Stimulated activated naive CD8-positive, alpha-beta T cell treated with anti-CD3 and anti-CD28 coated beads, Interleukin-15, Interleukin-2, amounts not matched to agents 100 U/mL and 50 U/mL, for 24 hours (primary cell): Measurements from ENCODE around the gene HS6ST3.
"Not testable (repeated sequence)": the region's sequence is repeated elsewhere in the genome, so short reads cannot be mapped to it uniquely, and the experiment has no call there.

Experiments
- ATAC-seq: fragments of 150-1000 bp; cut with Tn5 transposase; one replicate; pipeline ENCODE4 v1.10.0; 2021
- DNase-seq: peaks from one replicate; pipeline ENCODE4 v3.0.0; 2021

HS6ST3 gene

DNA sequence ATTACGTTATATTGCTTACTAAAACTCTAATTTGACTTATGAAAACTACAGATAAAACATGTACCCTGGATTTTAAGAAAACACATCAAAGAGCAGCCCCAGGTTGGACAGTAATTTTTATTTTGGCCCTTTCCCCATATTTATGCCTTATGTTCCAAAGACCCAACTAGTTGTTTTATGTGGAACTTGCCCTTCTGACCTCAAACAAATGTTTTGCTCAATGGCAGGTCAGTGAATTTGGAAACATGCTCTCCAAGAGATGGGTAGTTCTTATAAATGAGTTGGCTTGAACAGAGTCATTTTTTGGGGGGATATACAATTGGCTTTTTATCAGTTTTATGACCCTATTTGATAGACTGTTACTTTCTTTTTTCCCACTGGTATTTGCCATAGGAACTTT, 360.0 kb downstream of the HS6ST3 start:
- no peak for ATAC-seq

DNA sequence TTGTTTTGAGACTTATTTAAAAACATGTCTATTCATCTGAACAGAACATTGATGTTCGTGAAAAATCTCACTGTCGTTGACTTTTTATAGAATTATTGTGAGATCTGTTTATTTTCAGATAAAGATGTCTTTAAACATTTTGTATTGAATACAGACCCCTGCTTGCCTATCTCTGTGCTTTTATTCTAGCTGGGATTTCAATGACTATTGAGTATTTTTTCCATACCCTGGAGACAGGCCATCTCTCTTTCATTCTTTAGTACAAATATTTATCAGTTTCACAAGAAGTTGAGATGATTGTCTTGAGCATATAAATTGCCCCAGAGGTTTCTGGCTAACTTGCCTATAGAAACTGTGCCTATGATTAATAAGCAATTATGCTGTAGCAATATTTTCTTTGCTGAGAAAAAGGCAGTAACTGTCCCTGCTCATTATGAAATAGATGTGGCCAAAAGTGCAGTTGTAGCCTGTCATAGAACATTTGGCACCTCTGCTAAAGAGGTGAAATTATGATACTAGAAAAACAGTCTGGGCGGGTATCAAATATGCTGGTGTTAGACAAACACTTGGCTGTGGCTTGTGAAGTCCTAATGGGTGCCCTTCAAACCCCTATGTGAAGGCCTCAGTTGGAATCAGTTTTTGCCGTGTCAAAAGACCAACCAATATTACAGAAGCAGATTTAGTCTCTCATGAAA, 360.6 kb downstream of the HS6ST3 start:
- ATAC-seq: no peak
- DNase-seq: no peak

More for the DNA sequence above, 360.0 kb downstream of the HS6ST3 start:
- DNase-seq: no peak

DNA sequence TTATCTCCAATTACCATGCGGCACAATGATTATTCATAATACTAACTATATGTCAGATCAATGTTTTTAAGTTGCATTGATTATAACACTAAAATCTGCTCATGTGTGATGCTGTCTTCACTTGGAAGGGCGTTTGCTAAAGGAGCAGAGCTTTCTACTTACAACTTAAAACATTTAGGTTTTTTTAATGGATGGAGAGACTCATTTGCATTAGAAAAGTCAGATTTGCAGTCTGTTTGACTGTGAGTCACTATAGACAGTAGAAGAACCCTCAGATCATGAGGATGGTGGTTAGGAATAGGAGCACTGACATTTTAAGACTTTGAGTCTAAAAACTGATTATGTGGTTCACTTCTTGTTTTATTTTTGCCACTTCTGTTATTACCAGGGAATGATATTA, 364.6 kb downstream of the HS6ST3 start:
- ATAC-seq (no peak), DNase-seq (no peak)

DNA sequence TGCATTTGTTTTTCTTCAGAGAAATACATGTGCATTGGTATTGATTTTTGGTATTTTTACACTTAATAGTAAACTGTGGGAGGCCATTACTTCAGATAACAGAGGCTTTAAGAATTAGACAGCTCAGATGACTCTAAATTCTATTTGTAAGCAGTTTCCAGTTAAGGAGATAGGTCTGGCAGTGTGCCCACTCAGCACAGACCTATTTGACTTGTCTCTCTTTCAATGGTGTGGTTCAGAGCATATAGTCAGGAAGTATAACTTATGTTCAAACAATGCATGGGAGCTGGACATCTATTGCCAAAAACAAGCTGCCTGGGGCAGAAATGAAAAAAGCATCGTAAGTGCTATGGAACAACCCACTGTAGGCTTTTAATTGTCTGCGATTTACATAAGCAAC, 370.7 kb downstream of the HS6ST3 start:
- ATAC-seq (no peak), DNase-seq (no peak)

DNA sequence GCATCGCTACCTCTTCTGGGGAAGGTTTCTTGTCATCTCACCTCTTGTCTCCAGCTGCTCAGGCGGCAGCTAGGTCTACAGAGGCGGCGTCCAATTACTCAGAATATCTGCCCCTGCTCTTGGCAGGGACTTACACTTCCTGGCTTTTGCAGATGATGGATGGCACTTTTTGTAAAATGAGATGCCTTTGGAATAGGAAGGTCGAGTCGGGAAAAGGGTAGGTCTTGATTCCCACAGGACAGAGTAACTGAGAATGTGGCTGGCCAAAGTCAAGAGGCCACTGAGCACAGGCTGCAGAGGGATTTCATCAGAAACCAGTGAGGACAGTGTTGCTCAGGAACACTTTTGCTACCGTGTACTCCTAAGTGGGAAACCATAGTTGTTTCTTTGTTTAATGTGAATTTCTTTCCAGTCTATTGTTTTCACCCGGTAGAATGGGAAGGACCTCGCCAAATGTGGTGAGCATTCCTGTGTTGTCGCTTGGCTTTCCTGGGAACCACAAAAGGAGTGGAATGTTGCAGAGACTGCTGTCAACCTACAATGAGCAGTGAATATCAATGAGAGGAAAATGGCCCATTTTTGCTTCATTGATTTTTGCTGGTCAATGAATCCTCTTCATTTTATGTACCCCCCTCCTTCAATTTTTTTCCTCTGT, 383.7 kb downstream of the HS6ST3 start:
- ATAC-seq: no peak
- DNase-seq: no peak

DNA sequence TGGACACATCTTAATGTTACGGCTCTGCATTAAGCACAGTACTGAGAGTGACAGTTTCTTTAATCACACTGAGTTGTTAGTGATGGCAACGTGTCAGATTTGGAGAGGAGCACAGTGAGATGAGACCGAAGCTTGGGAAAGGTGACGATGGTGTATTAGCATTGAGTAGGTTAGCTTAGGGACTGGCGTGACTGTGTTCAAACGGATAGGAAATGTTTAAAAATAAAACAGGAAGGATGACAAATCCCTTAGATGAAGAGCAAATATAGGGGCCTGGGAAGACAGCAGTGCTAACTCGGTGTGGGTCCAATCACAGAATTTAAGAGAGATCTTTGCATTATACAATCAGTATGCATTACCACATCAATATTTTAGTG, 384.3 kb downstream of the HS6ST3 start:
- DNase-seq: no peak
- no peak for ATAC-seq

DNA sequence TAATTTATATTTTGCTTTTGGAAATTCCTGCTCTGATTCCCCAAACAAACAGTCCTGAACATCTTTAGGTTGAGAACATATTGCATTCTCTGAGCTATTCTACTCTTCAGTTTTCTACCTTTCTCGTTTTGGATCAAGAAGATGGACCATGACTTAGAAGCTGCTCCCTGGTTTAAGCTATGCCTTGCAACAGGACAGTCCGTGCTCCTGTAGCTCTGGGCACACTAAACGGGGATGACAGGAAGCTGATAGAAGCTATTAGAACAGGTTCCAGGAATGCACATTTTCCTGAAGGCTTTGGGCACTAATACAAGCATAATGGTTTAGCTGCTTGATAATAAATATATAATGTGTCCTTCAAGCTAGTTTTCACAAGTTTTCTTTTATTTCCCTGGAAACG, 385.2 kb downstream of the HS6ST3 start:
- ATAC-seq (no peak), DNase-seq (no peak)

DNA sequence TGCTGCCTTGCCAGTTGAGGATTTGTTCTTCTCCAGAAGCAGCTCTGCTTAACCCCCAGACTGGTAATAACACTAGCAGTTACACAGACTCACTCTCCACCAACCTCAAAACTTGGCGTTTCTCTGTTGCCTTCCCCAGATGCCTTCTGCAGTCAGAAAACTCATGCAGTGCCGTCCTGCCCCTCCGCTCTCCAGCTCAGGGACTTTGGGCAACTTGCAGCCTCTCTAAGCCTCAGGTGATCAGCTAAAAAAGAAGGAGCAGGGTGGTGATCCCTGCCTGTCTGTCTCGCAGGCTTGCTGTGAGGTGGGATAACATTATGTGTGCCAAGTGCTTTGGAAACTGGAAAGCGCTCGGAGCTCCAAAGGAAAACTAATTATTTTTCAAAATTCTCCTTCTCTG, 391.6 kb downstream of the HS6ST3 start:
- ATAC-seq: no peak

DNA sequence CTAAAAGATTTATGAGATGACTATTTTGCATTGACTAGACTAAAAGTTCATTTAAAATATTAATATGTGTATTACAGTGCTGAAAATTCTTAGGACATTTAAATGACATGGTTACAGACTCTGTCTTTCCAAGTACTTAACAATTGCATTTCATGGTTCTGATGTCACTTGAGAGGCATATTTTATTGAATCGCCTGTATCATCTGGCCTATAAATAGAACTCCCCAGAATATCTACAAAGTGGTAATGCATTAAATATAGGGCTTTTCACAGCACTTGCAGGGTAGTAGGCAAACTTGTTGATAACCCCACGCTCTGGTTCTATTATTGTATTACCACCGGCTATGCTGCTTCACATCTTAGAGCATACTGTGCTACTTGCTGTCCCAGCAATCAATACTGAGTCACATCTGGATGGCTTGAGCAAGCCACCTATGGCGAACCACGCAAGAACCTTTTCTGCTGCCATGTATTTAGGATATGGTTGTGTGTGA, 400.6 kb downstream of the HS6ST3 start:
- DNase-seq: no peak
- no peak for ATAC-seq

More for the DNA sequence above, 391.6 kb downstream of the HS6ST3 start:
- no peak for DNase-seq

DNA sequence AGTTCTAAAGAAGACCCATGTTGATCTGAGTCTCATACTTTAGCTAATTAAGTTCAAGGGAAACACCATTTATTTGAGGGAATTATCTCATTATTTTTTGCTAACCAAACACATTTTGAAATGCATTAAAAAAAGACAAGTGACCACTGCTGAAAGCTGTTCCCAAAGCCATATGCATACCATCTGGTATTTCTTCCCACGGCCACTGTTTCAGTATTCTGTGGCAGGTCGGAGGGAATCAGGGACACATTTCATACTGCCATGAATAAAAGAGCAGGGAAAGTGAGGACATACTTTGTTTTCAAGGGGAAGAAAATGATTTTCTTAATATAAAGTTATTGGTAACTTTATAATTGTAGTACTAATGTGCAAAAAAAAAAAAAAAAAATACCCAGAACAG, 401.2 kb downstream of the HS6ST3 start:
- DNase-seq (no peak), ATAC-seq (no peak)

DNA sequence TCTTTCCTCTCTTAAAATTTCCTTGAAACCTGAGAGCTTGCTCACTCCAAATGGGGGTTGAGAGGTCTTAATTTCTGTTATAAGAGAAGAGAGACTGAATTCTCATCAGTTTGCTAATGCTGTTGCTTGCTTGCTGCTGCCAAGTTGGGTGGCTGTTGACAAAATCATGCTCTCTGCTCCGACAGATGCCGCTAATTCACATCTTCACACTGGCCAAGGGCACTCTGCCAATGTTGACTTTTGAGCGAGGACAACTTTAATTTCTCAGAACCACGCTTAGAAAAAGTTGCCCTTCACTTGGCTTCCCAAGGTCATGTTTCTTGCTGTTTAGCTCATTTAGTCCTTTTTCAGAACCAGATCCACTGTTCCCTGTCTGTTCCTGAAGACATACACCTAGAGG, 402.9 kb downstream of the HS6ST3 start:
- no peak for DNase-seq
- no peak for ATAC-seq

DNA sequence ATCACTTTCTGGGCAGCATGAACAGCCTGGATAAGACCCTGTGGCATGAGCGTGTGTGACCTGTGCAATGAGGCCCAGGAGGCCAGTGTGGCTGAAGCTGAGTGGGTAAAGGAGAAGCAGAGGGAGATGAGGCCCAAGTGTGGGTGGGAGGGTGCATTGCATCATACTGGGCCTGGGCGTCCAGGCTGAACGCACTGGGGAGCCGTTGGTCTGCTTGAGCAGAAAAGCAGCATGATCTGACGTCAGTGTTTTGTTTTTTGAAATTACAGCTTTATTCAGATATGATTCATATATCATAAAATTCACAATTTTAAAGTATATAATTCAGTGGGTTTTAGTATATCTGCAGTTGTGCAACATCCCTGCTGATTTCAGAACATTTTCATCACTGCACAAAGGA, 409.7 kb downstream of the HS6ST3 start:
- ATAC-seq (no peak), DNase-seq (no peak)

DNA sequence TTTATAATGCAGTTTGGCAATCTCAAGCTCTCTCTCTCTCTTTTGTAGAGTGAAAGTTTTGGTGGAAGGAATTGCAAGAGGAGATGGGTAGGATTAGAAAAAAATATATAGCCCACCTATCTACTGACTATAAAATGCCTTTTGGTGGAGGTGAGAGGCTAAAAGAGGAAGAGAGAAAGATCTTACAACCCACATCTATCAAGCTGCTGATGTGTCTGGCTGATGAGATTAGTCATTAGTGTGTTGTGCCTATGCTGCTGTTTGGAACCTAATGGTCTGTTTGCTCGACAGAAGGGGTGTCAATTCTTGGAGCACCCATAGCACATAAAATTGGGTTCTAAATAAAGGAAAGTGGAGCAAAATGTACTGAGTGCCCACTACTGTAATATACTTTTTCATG, 411.0 kb downstream of the HS6ST3 start:
- no peak for ATAC-seq
- no peak for DNase-seq

DNA sequence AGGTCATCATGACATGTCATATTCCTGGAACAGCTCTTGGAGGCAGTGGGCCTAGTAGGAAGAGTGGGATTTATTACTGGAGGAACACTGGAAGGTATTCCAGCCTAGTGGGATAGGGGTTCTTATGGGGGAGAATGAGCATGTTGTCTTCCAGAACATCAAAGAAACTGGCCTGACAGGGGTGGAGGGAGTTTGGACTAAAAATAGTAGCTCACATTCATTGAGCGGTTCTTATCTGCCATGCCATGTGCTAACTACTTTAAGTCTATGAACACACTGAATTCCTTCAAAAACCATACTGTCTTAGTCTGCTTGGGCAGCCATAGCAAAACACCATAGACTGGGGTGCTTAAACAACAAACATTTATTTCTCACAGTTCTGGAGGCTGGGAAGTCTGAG, 413.6 kb downstream of the HS6ST3 start:
- DNase-seq (no peak), ATAC-seq (no peak)

DNA sequence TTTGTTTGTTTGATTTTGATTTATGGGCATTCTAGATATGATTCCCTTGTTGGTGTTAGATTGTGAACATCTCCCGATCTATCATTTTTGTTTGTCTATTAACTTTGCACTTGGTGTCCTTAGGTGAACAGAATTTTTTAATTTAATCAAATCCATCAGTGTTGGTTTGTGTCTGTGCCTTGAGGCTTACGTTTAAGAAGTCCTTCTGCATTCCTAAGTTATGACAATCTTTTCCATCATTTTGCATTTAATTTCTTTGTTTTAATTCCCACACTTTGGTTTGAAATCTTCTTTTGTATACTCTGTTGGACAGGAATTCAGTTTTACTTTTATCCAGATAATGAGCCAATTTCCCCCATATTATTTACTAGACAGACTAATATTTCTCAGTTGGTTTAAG, 421.7 kb downstream of the HS6ST3 start:
- DNase-seq (no peak), ATAC-seq (no peak)

DNA sequence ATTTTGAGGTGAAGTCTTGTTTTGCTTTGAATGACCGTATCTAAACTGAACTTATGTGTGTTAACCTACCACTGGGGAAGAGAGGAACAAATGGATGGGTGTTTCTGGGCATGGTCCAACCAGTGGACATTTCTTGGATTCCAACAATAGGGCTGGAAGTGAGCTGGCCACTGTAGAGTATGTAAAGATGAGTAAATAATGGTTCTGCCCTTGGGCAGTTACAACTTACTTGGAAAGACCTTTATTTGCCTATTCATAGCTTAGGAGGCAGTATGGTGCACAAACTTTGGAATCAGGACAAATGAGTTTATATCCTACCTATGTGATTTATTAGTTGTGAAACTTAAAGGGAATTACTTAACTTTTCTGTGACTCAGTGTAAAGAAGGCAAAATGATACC, 429.5 kb downstream of the HS6ST3 start:
- DNase-seq: no peak
- no peak for ATAC-seq

DNA sequence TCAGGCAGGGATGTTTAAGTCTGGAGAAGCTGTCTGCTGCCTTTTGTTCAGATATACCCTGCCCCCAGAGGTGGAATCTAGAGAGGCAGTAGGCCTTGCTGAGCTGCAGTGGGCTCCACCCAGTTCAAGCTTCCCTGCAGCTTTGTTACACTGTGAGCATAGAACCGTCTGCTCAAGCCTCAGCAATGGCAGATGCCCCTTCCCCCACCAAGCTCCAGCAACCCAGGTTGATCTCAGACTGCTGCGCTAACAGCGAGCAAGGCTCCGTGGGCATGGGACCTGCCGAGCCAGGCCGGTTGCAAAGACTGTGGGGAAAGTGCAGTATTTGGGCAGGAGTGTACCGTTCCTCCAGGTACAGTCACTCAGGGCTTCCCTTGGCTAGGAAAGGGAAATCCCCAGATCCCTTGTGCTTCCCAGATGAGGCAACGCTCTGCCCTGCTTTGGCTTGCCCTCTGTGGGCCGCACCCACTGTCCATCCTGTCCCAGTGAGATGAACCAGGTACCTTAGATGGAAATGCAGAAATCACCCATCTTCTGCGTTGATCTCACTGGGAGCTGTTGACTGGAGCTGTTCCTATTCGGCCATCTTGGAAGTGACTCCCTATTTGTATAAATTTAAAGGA, 434.6 kb downstream of the HS6ST3 start:
- not testable (repeated sequence) for DNase-seq, ATAC-seq

DNA sequence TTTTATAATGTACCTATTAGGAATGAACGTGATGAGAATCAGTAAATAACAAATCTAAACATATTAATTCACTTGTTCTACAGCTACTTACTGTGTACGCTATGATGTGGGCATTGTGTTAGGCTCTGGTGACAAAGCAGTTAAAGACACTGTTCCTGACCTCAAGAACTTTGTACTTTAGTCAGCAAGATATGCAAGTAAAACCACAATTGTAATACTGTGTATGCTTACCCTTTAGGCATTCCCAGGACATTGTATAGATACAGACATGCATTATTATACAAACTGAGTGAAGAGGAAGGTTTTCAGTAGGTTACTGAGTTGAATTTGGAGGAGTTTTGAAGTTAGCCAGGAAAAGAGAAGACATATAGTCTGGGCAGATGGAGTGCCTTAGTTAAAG, 435.8 kb downstream of the HS6ST3 start:
- ATAC-seq (no peak), DNase-seq (no peak)

DNA sequence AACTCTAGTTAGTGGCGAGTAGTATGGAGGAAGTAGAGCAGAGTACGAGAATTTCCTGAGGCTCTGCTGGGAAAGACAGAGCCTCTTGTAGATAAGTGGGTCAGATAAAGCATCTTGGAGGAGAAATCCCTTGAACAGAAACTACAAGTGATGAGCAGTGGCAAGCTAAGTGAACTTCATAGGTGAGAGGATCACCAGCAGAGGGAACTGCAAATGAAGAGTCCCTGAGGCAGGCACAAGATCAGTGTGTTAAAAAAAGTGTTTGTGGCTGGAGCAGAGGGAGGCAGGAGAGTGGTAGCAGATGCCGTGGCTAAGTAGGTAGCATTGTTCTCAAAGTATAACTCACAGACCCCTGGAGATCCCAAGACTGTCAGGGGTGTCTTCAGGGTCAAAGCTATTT, 437.6 kb downstream of the HS6ST3 start:
- DNase-seq: no peak

DNA sequence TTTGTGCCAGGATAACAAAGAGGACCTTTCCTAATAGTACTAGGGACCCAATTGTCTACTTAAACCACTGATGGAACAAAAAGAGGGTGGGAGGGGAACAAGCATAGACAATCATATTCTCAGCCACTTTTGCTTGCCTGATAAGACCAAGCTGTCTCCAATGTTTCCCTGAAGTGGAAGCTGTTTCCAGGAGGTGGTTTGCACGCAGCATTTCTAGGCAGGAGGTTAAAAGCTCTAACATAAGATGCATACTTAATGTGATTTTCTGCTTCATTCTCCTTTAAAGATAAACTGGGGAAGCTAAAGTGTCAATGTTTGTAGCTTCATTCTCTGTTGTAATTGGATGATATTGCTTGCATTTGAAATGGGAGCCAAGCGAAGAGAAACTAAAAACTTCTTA, 442.9 kb downstream of the HS6ST3 start:
- ATAC-seq: no peak

More for the DNA sequence above, 437.6 kb downstream of the HS6ST3 start:
- no peak for ATAC-seq

DNA sequence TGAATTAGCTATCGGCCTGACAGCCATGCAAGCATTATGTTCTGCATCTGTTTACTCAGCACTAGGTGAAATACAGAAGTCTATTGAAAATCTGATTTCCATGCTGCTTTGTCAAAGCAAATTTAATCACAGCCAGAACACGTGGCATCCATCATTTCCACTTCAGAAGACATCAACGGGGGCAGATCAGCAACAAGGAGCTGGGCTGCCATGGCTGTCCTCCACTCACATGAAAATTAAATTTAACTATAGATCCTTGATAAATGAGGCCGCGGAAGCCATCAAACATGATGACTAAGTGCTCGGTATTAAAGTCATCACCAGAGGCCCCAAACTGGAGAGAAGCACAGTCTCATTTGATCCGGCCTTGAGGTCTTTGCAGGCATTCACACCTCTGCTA, 443.5 kb downstream of the HS6ST3 start:
- ATAC-seq: no peak

More for the DNA sequence above, 442.9 kb downstream of the HS6ST3 start:
- no peak for DNase-seq

DNA sequence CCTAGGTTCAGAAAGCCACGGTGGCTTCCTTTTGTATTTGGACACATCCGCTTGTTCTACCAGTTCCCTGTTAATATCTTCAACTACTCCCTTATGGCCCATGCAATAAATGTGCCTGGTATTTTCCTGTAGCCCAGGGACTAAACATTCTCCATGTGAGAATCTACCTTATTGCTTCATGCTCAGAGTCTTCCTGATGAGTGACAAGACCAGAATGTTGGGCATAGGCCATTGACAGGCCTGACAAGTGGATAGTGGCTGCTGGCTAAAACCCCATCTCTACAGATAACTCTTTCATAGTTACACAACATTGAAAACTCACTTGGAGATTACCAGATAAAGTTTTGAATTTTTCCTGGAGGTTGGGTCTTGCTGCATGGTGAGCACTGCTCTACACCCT, 449.9 kb downstream of the HS6ST3 start:
- ATAC-seq: no peak
- DNase-seq: no peak

More for the DNA sequence above, 443.5 kb downstream of the HS6ST3 start:
- DNase-seq: no peak

DNA sequence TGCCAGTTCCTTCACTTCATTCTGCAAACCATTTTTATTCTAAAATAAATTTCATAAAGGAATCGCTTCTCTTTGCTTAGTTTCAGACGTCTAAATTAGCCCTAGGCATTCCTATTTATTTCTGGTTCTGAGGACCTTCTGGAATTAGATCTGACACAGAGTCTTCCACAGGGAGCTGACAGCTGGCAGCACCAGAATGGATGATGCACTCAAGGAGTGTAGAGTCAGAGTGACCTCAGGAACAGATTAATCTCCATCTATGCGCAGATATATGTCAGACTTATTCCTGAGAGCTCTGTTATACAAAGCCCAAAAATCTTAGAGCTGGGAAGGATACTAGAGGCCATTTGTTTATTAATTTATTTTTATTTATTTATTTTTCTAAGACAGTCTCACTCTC, 450.8 kb downstream of the HS6ST3 start:
- ATAC-seq (no peak), DNase-seq (no peak)

DNA sequence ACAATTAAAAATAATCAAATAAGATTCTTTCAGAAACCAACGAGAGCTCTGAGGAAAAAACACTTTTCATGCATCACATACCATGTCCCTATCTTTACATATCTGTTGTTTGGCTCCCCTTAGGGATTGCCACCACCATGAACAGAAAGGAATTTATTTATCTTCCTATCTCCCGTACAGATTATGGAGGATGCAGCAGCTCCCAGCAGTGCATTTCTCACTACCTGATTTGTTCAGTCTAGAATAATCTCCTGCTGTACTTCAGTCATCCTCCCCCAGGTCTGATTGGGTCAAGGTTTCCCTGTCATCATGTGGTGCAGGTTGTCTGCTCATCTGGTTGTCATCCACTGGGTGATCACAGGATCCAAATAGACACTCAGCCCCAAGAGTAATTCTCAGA, 453.1 kb downstream of the HS6ST3 start:
- ATAC-seq (no peak), DNase-seq (no peak)
